GM19023 (cell line): Measurements from ENCODE around the gene FBLN2.

ENCODE experiments used
- ATAC-seq: cut with Tn5 transposase; IDR thresholded peaks from one replicate; pipeline ENCODE4 v1.9.1; 2021; ENCODE audit warnings: mild to moderate bottlenecking, moderate library complexity; ENCODE audit not compliant: unreplicated experiment

The FBLN2 gene

DNA sequence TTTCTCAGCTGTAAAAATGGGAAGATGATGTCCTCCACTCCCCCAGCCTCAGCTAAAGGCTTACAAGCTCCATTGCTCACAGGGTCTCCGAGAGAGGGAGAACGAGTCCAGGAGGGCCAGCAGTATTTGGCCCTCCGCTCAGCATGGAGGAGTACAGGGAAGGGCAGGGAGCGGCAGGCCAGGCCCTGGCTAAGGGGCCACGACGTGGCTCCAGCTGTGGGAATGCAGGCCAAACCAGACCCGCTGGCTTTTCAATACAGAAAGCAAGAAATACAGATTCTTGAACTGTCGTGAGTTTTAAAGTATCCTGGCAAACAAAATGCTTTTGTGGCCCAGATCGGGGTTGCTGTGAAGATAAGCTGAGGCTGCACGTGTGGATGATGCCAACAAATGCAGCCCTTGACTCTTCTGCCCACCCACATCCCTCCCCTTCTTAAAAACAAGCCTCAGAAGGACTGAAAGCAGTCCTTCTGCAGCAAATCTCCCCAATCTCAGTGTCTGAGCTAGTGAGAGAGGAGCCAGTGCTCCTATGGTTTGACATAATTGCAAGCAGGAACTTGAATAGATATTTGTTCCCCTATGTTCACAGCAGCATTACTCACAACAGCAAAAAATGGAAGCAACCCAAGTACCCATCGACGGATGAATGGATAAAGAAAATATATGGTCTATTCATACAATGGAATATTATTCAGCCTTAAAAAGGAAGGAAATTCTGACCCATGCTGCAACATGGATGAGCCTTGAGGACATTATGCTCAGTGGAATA is 18.5 kb upstream of the FBLN2 start:
- ATAC-seq = no peak

DNA sequence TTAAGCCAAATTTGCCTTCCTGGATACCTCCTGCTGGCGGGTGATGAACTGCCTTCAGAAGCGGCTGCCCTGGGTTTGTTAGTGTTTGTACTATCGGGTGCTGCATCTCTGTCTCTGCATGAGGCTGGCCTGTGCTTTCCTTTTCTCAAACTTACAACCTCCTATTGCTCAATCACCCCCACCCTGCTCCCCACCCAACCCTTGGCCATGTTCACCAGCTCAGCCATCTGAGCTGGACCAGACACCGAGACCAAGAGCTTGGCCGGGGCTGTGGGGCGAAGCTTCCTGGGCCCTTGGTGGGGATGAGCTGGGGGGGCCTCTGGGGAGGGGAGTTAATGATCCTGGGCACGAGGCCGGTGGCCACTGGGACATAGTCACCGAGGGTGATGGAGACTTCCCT is 16.8 kb upstream of the FBLN2 start:
- no peak for ATAC-seq

DNA sequence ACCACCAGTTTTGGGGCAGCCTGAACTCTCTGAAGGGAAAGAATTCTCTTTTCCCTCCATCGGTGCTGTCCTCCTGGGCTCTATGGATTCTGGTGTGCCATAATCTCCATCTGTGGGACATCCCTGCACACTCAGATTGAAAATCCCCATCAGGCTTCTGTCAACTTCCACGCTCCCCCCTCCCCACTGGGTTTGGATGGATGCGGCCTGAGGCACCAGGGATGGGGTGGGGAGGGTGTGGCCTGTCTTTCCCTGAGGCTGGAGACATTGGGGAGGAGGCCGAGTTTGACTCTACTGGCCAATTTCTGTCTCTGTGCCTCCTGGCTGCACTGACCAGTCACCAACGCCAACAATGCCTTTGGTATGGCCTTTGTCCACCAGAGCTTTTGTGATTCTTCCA is 16.3 kb upstream of the FBLN2 start:
- ATAC-seq = no peak

DNA sequence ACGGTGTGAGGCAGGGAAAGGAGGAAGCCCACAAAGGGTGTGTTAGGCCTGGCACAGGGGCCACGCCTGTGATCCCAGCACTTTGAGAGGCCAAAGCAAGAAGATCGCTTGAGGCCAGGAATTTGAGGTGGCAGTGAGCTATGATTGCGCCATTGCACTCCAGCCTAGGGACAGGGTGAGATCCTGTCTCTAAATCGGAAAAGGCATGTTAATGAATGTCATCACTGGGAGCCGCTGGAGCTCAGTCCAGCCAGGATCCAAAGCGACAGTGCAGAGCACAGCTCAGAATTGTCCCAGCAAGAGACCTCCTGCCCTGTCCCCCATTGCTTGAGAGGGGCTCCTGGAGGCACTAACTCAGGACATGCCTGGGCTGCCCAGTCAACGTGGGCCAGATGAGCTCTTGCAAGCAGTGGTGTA is 15.0 kb upstream of the FBLN2 start:
- ATAC-seq = no peak

DNA sequence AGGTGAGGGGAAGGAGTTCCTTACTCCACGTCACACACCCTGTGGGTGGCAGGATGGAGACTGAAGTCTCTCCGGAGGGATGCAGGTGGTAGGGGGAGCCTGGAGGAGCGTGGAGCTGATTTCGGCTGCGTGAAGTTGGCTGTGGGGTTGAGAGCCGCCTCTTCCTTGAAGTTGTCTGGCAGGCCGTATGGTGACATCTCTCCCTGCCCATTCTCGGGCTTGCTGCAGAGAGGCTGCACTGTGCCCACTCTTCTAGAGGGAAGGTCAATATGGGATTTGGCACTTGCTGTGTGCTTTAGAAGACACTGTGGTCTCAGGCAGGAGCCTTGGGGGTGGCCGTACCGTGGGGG is 13.4 kb upstream of the FBLN2 start:
- no peak for ATAC-seq

DNA sequence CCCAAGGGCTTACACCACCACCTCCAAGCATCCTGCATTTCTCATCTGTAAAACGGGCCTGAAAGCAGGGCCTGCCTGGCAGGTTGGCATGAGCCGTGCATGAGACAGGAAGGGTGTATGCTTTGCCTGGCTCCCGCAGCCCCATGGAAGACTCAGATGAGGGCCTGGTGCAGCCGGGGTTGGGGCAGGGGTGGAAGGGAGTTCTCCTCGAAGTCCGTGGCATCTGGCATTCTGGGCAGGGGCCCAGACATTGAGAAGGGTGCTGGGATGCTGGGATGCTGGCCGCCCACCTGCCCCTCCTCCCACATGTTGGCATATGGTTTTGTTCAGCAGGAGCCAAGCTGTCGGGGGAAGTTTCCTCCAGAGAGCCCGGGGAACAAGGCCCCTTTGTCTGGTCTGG is 13.0 kb upstream of the FBLN2 start:
- no peak for ATAC-seq

DNA sequence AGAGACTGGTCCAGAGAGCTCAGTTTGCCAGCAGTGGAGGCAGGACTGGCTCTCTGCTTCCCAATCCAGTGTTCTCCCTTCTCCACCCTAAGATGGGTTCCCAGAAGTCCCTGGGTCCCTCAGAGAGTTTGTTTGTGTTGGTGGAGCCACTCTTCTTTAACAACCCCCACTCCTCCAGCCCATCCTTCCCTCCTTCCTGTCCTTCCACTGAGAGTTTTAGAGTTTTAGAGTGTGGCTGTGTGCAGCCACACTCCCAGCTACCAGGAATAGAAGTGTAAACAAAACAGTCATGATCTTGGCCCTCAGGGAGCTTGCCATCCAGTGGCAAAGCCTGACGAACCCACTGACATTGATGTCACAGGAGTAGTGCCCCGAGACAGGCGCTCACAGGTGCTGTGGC is 12.5 kb upstream of the FBLN2 start:
- no peak for ATAC-seq

DNA sequence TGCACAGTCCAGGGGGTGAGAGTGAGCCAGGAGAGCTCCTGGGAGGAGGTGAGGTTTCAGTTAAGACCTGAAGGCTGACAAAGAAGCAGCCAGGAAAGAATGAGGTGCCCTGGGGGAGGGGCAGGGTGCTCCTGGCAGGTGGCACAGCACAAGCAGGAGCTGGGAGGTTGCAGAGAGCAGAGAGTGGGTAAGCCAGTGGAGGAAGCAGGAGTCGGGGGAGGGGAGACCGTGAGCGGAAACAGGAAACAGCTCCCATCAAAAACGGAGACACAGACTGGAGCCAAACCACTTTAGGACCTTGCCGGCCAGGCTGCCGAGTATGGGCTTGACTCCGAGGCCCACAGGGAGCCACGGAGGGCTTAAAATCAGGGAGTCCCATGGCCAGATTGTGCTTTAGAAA is 12.1 kb upstream of the FBLN2 start:
- no peak for ATAC-seq

DNA sequence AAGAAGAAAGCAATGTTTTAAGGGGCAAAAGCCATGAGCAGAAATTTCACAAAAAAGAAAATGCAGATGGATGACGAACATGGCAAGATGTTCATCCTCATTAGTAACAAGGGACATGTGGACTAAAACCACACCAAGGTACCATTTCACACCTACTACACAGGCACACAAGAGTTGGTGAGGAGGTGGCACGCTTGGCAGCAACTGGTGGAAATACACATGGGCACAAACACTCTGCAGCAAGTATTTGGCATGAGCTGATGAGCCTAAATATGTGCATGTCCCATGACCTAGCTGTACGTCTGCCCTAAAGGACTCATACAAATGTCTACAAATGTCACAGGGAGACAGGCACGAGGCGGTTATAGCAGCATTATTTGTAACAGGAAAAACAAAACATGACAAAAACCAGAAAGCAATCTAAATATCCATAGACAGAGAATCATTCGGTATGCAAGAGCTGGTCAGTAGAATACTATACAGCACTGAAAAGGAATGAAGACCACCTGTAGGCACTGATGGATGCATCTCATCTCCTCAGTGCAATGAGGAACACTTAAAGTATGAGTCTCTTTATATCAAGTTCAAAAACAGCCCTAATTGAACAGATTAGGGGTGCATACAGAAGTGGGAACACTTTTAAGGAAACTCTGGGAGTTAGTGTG is 11.5 kb upstream of the FBLN2 start:
- no peak for ATAC-seq

DNA sequence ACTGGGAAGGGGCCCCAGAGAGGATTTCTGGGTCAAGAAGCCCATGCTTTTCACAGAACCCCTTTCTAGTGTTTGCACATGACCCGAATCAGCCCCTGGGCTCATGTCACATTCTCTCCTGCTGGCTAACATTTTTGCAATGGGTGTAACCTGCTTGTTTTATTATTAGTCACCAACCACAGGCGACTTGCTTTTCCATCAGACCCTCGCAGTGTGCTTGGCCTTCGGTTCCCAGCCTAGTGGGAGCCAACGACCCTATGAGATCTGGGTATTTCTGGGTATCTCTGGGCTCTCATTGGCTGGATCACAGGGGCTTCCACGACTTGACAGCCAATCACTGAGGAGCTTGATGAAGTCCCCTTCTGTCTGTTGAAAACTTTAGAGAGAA is 11.0 kb upstream of the FBLN2 start:
- no peak for ATAC-seq

DNA sequence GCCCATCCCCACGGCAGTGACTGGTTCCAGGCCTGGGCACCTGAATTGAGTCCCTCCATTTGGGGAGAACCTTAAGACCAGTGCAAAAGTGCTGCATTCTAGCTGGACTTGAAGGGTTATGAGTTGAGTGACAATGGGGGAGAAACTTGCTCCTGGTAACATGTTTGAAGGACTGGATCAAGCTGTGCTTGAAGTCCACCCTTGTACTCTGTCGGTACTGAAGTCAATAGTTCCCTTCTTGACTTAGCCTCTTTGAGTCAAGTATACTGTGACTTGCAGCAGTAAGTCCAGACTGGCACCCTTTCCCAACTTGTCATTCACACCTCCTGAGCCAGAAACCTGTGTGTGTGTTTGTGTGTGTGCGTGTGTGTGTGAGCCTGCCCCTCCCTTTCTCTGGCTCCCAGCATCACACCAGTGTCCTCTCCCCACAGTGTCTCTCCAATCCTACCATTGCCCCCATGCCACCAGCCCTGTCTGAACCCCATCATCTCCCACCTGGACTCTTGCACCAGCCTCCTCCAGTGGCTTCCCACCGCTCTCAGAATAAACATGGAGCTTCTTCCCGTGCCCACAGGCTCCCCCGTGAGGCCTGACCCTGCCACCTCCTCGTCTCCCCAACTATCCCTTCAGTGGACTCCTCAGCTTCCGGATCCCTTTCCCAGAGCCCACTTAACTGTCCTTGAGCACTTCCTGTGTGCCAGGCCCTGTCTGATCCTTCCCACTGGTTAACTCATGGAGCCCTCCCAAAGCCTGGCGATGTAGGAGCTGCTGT is 10.2 kb upstream of the FBLN2 start:
- no peak for ATAC-seq

DNA sequence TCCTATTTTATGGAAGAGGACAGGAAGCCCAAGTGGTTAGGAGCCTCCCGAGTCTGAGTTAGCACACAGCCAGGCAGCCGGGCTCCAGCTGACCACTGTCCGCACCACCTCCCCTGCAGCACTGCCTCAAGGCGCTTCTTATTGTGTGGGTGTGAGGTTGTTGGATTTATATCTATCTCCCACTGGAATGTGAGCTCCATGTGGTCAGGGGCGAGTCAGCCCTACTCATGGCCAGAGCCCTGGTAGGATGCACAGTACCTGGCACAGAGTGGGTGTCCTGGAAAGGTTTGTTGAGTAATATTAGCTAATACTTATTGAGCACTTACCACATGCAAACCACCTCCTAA is 9.7 kb upstream of the FBLN2 start:
- no peak for ATAC-seq

DNA sequence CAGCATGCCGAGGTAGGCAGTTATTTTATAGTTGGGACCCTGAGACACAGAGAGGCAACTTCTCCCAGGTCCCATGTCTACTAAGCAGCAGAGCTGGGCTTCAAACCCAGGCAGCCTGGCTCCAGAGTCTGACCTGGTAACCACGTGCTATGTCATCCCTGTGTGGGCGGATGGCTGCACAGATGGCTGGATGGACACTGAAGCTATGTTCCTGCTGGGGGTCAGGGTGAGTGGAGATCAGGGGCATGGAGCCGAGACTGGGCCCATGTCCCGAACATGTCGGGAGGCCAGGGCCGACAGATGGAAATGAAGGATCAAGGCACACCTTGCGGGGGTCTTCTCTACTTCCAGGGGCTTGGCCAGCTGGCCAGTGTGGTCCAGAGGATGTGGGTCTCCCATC is 9.3 kb upstream of the FBLN2 start:
- ATAC-seq = no peak

DNA sequence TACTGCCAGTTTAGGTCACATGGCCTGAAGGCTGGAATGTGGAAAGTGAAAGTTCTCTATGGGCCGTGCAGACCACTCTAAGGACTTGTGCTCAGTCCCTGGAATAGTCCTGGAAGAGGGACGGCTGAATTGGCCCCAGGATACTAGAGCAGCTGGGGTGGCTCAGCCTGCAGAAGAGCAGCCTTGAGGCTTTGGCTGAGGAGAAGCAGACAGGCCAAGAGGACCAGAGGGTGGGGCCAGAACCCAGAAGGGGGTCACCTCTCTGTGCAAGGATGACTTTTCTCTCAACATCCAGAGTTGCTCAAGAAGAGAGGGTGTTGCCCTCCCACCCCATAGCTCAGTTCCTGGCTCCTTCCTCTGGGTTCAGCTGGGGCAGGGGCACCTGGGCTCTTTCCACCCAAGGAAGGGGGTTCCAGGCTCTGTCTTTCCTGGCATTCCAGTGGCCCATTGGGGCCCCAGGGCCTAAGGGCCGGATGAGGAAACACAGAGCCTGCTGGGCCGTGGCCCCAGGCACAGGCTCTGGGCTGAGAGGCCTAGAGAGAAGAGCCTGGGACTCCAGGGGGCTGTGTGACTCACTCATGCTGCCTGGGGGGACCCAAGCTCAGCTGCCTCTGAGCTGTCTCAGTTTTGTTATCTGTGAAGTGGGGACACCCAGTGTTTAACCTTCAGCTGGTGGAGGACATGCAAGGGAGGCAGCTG is 8.5 kb upstream of the FBLN2 start:
- no peak for ATAC-seq

DNA sequence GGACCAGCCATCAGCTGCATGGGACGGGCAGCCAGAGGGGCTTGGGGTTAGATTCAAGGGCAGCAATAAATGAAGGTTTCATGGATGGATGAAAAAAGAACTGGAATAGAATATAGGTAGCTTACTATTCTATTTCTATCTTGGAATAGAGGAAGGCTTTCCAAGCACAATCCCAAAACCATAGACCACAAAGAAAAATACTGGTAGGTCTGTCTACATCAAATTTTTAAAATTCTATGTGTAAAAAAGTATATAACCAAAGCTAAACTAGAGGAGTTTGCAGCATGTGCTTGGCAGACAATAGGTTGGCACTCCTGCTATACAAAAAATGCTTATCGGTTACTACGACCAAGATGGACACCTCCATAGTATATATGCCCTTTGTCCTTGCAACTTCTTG is 7.2 kb upstream of the FBLN2 start:
- ATAC-seq = no peak

DNA sequence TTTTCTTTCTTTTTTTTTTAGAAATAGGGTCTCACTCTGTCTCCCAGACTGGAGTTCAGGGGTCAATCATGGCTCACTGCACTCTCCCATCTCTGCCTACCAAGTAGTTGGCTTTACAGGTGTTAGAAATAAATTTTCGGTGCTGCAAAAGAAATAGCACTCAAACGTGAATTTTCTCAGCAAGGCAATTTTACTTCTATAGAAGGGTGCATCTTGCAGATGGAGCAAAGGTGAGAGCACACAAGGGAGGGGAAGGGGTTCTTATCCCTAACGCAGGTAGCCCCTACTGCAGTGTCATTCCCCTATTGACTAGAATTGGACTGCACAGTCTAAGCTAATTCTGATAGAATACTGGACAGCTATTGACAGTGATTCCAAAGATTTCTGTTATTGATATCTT is 6.8 kb upstream of the FBLN2 start:
- no peak for ATAC-seq

DNA sequence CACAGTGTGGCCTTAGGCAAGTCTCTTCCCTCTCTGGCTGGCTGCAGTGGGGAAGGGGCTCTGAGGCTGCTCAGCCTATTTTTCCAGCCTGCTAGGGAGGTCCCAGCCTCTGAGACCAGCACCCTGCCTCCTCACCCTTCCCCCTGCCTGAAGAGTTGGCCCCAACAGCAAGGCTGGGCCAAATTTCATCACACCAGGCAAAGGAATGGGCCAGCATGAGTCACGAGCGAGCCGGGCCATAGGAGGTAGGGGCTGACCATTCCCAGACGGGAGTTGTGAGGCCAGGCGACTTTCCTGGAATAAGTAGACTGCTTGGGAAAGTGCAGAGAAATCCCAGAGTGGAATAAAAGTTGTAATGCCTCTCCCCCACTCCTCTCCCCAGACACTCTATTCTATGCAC is 5.7 kb upstream of the FBLN2 start:
- no peak for ATAC-seq

DNA sequence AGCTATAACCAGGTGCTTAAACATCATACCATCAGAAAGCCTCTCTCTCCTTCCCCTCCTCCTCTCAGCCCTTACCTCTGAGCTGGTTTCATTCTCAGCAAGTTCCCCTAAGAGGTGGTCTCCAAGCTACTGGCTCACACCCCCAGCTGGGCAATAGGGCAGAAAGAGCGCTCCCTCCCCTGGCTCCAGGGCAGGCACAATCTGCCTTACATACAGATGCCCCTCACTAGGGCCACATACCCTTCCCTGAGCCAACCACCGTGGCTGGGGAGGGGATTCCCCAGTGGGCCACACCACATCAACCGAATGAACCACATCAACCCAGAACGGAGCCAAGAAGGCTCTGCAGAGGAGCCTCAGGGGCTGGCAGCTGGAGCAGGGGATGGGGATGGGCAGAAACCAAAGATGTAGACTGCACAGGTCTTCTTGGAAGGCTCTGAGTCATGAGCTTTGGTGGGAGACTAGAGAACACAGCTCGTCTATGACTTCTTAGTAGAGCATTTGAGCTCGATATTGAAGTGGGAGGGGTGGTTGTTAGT is 4.6 kb upstream of the FBLN2 start:
- no peak for ATAC-seq

DNA sequence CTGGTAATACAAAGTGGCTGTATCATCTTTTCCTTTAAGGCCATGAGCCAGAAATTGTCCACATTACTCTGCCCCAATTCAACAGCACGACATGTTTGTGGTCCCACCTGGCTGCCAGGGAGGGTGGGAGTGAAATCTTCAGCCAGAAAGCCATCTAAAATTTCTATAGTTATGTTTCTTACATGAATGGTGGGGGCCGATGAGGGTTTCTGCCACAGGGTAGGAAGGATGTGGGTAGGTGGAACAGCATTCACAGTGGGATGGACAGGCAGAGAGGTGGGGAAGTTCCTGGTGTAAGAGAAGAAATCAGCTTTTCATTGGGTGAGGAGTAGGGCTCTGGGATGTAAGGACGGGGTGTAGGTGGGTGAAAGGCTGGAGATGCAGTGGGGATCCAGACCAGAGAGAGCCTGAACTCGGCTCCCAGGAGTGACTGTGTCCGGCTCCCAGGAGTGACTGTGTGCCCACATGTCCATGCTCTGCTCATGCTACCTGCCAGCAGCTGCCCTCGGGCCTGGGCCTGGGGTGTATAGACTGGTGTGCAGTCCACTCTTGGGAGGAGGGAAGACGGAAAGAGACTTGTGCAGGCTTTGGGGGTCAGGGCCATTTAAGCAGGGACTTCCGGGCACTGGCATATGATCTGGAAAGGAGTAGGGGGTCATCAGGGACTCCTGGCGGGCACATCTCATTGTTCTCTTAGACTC is 3.8 kb upstream of the FBLN2 start:
- ATAC-seq = no peak

DNA sequence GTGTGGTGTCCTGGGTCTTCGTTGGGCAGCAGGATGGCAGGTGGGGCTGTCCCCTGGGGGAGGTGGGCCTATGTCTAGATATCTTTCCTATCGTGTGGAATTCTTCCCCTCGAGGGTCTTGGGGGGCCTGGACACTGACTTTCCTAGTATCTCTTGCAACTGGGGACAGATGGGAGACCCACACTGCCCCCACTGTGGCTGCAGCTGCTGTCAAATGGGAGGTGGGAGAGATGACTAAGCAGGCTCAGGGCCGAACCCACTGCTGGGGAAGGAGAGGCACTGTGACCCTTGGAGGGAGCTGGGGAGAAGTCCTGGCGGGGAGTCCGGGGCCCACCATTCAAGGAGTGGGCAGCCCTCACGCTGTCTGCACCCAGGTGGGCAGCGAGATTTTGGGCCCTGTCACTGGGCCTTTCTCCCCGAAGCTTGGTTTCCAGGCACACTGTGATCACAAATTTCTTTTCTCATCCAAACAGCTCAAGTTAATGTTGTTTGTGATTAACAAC is 2.9 kb upstream of the FBLN2 start:
- no peak for ATAC-seq
